ENCODE data around the gene CACNA1C.

CACNA1C gene

DNA sequence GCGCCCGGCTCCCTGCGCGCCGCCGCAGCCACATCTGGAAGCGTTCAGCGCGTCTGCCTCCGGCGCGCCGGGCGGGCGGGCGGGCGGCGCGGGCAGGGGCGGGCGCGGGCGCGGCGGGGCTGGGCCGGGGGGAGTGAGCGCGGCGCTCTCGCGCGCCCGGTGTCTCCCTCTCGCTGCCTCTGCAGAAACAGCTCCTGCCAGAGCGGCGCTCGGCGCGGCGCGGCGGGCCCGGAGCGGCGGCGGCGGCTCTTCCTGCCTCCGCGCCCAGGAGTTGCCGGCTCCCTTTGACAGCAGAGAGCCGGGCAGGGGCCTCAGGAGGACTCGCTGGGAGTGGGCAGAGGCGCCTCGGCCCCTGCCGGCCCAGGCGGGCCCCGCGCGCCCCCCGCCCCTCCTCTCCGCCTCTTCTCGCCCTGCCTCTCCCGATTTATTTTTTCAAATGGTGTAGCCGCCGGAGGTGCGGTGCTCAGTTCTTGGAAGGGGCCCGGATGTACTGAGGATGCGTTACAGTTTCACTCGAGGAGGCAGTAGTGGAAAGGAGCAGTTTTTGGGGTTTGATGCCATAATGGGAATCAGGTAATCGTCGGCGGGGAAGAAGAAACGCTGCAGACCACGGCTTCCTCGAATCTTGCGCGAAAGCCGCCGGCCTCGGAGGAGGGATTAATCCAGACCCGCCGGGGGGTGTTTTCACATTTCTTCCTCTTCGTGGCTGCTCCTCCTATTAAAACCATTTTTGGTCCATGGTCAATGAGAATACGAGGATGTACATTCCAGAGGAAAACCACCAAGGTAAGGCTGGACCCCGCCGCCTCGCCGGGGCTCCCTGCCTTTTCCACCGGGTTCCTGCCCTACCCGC lies at the start of gene CACNA1C:
Gene CACNA1C, plus strand, starts transcription at position 162 of the 853 bp plus-strand sequence. Its CDS starts 576 bp downstream, at position 738.
- DNase-seq (ENCODE audit: low spot score), result peak; percentile 67
- TF ChIP-seq, protein P1, sequence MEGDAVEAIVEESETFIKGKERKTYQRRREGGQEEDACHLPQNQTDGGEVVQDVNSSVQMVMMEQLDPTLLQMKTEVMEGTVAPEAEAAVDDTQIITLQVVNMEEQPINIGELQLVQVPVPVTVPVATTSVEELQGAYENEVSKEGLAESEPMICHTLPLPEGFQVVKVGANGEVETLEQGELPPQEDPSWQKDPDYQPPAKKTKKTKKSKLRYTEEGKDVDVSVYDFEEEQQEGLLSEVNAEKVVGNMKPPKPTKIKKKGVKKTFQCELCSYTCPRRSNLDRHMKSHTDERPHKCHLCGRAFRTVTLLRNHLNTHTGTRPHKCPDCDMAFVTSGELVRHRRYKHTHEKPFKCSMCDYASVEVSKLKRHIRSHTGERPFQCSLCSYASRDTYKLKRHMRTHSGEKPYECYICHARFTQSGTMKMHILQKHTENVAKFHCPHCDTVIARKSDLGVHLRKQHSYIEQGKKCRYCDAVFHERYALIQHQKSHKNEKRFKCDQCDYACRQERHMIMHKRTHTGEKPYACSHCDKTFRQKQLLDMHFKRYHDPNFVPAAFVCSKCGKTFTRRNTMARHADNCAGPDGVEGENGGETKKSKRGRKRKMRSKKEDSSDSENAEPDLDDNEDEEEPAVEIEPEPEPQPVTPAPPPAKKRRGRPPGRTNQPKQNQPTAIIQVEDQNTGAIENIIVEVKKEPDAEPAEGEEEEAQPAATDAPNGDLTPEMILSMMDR (IDR thresholded peaks at IDR 0.05; ENCODE audit: extremely low read depth, missing control alignments), result no peak

DNA sequence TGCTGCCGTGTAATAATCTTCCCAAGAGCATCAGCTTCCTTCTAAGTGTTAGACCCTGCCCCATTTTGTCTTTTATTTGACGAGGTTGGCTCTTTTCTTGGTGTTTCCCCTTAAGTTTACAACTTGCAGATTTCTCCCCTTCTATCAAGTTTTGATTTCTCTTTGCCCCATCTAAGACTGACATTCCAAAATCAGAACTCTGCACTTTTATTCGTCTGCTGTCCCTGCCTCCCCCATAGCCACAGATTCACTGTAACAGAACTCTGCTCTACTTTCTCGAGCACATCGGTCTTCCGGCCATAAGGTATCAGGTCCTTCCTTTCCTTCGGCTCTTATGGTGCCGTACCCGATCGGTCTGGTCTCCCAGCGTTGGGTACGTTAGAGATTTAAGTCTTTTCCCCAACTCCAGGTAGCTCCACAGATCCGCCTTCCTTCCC lies 49.1 kb upstream of the CACNA1C start:
- peak; percentile 9 for DNase-seq (ENCODE audit: low spot score)
- TF ChIP-seq, protein P1 (IDR thresholded peaks at IDR 0.05; ENCODE audit: extremely low read depth, missing control alignments), result no peak

DNA sequence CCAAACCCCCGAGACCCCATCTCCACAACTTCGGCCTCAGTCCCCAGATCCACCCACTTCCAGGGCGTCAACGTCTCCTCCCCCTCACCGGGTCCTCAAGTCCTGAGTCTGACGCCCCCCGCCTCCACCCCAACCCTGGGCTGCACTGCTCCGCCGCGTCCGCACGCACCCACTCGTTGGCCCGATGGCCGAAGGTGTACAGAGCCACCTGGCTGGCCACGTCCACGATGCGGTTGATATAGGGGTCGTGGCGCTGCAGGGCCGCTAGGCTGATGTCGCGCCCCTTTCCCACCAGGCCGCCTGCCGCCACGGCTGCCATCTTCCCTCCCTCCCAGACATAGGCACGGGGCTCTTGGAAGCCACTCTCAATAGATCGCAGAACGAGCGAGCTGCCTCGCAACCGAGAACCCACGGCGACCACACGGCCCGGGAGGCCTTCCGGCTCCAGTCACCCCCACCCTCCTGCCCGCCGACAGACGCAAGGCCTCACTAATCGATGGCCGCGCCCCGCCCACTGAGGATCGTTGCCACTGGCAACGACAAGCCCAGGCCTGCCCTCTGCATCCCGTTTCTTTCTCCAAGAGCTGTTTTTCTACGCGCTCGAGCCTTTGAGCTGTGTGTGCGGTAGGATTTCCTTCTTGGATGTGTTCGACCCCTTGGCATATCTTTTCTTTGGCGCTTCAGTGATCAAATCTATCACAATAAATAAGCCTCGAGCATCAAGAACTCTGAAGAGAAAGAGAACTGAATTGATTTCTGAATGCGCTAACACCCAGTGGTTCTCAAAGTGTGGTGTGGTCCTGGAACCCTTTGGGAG lies 48.5 kb upstream of the CACNA1C start, which contains the start of gene DCP1B:
Gene DCP1B, minus strand, starts transcription at position 345 of the 817 bp plus-strand sequence. Its CDS starts 26 bp downstream, at position 319.
- DNase-seq (ENCODE audit: low spot score), result peak; percentile 87
- TF ChIP-seq, protein P1 (IDR thresholded peaks at IDR 0.05; ENCODE audit: extremely low read depth, missing control alignments), result no peak

DNA sequence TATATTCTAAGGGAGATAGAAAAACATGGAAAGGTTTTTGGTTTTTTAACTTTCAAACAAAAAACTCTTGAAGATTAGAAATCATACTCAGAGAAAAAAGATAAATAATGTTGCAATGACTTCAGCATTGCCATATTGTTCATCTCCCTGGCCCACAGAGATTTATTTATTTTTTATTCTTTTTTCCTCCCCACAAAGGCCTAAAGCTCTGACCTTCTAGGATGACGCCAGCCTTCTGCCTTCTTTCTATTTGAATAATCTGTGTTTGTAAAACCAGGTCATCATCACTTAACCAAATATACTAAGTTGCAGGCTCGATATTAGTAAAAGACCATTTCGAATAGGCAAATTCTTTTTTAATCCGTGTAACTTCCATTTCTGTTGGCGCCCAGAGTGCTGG lies 44.1 kb upstream of the CACNA1C start:
- DNase-seq (ENCODE audit: low spot score), result no peak
- TF ChIP-seq, protein P1 (IDR thresholded peaks at IDR 0.05; ENCODE audit: extremely low read depth, missing control alignments), result no peak

DNA sequence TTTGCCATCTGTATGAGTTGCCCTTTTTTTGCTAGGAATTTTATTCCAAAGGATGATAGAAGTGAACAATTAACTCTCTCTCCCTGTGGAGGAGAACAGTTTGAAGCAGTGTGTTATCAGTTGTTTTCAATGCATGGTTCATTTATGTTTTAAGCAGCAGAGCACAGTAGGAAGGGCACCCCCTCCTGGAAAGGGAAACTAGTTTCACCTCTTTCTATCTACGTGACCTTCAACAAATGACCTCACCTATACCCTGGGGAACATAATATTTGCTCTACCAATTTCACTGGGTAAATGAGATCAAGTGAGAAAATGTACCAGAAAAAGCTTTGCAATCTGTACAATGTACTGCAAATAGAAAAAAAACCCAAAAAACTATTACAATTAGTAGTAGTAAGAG lies 43.2 kb upstream of the CACNA1C start:
- TF ChIP-seq, protein P1 (IDR thresholded peaks at IDR 0.05; ENCODE audit: extremely low read depth, missing control alignments), result no peak
- DNase-seq (ENCODE audit: low spot score), result no peak

DNA sequence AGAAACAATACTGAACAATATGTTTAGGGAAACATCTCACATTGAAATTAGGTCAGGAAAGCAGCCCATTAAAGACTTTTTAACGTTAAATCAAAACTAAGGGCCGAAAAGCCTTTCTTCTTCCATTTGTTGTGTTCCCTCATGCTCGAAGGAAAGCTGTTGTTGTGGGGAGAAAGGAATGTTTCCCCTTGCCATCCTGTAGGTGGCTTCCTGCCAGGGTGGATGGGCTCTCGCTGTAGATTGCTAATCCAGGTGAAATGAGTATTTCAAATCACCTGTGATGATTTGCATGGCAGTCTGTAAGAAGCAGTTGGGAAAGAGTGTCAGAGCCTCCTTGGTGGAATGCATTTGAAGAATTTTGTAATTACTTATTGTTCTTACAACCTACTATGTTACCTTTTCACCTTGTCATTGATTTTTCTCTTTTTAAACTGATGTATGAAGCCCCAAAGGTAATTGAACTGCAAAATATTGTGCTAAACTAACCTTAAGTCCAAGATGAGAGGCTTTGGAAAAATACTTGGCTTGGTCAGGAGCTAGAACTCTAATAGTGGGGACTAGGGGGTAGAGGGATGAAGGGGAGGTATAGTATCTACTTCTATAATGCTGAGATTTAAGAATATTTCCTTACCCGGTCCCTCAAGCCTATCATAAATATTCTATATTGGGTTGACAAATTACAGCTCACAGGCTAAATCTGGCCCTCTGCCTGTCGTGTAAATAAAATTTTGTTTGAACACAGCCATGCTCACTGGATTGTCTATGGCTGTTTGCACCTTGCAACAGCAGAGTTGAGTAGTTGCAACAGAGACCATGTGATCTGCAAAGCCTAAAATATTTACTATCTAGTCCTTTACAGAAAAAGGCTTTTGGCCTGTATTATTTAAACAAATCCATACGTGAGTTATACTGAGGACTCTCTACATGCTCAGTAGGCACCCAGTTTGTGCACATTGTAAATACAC lies 40.9 kb upstream of the CACNA1C start:
- TF ChIP-seq, protein P1 (IDR thresholded peaks at IDR 0.05; ENCODE audit: extremely low read depth, missing control alignments), result no peak
- no peak for DNase-seq (ENCODE audit: low spot score)

All from GM20000 (cell line).